ENCODE data around the gene AP5B1. TPM values are rescaled to one million over a fixed set of nuclear protein-coding genes. Genes with fewer than 3 reads are reported as not detected.
"Not testable (repeated sequence)": the region's sequence is repeated elsewhere in the genome, so short reads cannot be mapped to it uniquely, and the experiment has no call there.

AP5B1 gene
- polyA plus RNA-seq, 6 donors from 2014 or later = 3.4 to 17.2 (median 9.6) TPM

- H3K36me3 Mint-ChIP-seq = no peaks in the 10 kb centered on the region
- no peaks in the 10 kb centered on the region for H3K27me3 Mint-ChIP-seq
- H3K4me3 Mint-ChIP-seq = peak overlapping the region in 4 of 8 donors; percentile 35 to 70 (median 46)
- H3K4me1 Mint-ChIP-seq = peaks cover 2 to 15% (median 6%) of the 10 kb centered on the region in 3 donors
- ATAC-seq (ENCODE audit: low read depth in 2 of 2) = no peak
- H3K27ac Mint-ChIP-seq = no peak overlapping the region
- DNase-seq = no peak
- H3K9me3 Mint-ChIP-seq = no peaks in the 10 kb centered on the region
Measured at GRCh38 chr11:65777821-65778361, 2.9 kb downstream of the AP5B1 start.

- no peaks in the 10 kb centered on the region for H3K36me3 Mint-ChIP-seq
- ATAC-seq (ENCODE audit: low read depth in 2 of 2) = no peak
- H3K27ac Mint-ChIP-seq = no peak overlapping the region
- H3K4me3 Mint-ChIP-seq = peak overlapping the region in 5 of 8 donors; percentile 1 to 57 (median 49)
- H3K4me1 Mint-ChIP-seq = peaks cover 2 to 15% (median 8%) of the 10 kb centered on the region in 3 donors
- no peaks in the 10 kb centered on the region for H3K27me3 Mint-ChIP-seq
- DNase-seq = no peak
- no peaks in the 10 kb centered on the region for H3K9me3 Mint-ChIP-seq
Measured at GRCh38 chr11:65777241-65777640, 3.5 kb downstream of the AP5B1 start.

GRCh38 chr11:65776710-65777141 lies 4.0 kb downstream of the AP5B1 start:
- no peak for ATAC-seq (ENCODE audit: low read depth in 2 of 2)
- no peaks in the 10 kb centered on the region for H3K27me3 Mint-ChIP-seq
- no peaks in the 10 kb centered on the region for H3K9me3 Mint-ChIP-seq
- no peak for DNase-seq
- H3K4me3 Mint-ChIP-seq = peak overlapping the region in 3 of 8 donors; percentile 1 to 57 (median 49)
- no peaks in the 10 kb centered on the region for H3K36me3 Mint-ChIP-seq
- H3K27ac Mint-ChIP-seq = peak overlapping the region in 3 of 6 donors; percentile 57 to 80 (median 62)
- H3K4me1 Mint-ChIP-seq = peaks cover 2 to 15% (median 8%) of the 10 kb centered on the region in 3 donors

GRCh38 chr11:65776196-65776595 lies 4.6 kb downstream of the AP5B1 start:
- no peaks in the 10 kb centered on the region for H3K27me3 Mint-ChIP-seq
- H3K9me3 Mint-ChIP-seq = no peaks in the 10 kb centered on the region
- H3K27ac Mint-ChIP-seq = peak overlapping the region in 2 of 6 donors; percentile 36 to 39
- no peaks in the 10 kb centered on the region for H3K36me3 Mint-ChIP-seq
- H3K4me1 Mint-ChIP-seq = peaks cover 2 to 15% (median 8%) of the 10 kb centered on the region in 3 donors
- H3K4me3 Mint-ChIP-seq = peak overlapping the region in 1 of 8 donors; percentile 25
- DNase-seq = no peak
- ATAC-seq (ENCODE audit: low read depth in 2 of 2) = no peak

- H3K36me3 Mint-ChIP-seq = no peaks in the 10 kb centered on the region
- no peak for DNase-seq
- no peaks in the 10 kb centered on the region for H3K9me3 Mint-ChIP-seq
- H3K4me1 Mint-ChIP-seq = peaks cover 5 to 12% (median 7%) of the 10 kb centered on the region in 3 donors
- no peaks in the 10 kb centered on the region for H3K27me3 Mint-ChIP-seq
- H3K27ac Mint-ChIP-seq = no peak overlapping the region
- ATAC-seq (ENCODE audit: low read depth in 2 of 2) = no peak
- H3K4me3 Mint-ChIP-seq = peak overlapping the region in 1 of 8 donors; percentile 50
Measured at GRCh38 chr11:65774525-65775306, 6.1 kb downstream of the AP5B1 start.

- Mint-ChIP-seq H3K4me1 (peaks cover 10 to 14% (median 11%) of the 10 kb centered on the region in 3 donors), H3K9me3 (no peaks in the 10 kb centered on the region), H3K27ac (no peak overlapping the region), H3K4me3 (no peak overlapping the region), H3K36me3 (no peaks in the 10 kb centered on the region), H3K27me3 (no peaks in the 10 kb centered on the region)
- ATAC-seq (ENCODE audit: low read depth in 2 of 2) (no peak), DNase-seq (no peak)
Measured at GRCh38 chr11:65773784-65774411, 6.9 kb downstream of the AP5B1 start.

GRCh38 chr11:65771589-65772112 lies 9.1 kb downstream of the AP5B1 start:
- Mint-ChIP-seq H3K4me3 (no peak overlapping the region), H3K27me3 (no peaks in the 10 kb centered on the region), H3K4me1 (peaks cover 10 to 14% (median 11%) of the 10 kb centered on the region in 3 donors), H3K36me3 (no peaks in the 10 kb centered on the region), H3K9me3 (no peaks in the 10 kb centered on the region), H3K27ac (peak overlapping the region in 1 of 6 donors; percentile 1)
- DNase-seq (no peak), ATAC-seq (ENCODE audit: low read depth in 2 of 2) (no peak)

GRCh38 chr11:65770951-65771567 lies 9.7 kb downstream of the AP5B1 start:
- Mint-ChIP-seq H3K36me3 (no peaks in the 10 kb centered on the region), H3K4me1 (peaks cover 8 to 11% (median 11%) of the 10 kb centered on the region in 3 donors), H3K27ac (peak overlapping the region in 2 of 6 donors; percentile 1 to 11), H3K9me3 (no peaks in the 10 kb centered on the region), H3K27me3 (no peaks in the 10 kb centered on the region), H3K4me3 (no peak overlapping the region)
- ATAC-seq (ENCODE audit: low read depth in 2 of 2) (no peak), DNase-seq (no peak)

- H3K9me3 Mint-ChIP-seq; H3K4me3 Mint-ChIP-seq; H3K36me3 Mint-ChIP-seq; H3K4me1 Mint-ChIP-seq; H3K27ac Mint-ChIP-seq; ATAC-seq (ENCODE audit: low read depth in 2 of 2); DNase-seq; H3K27me3 Mint-ChIP-seq: not testable (repeated sequence)
Measured at GRCh38 chr11:65767806-65768205, 13.0 kb downstream of the AP5B1 start.

GRCh38 chr11:65767406-65767805 lies 13.4 kb downstream of the AP5B1 start:
- Mint-ChIP-seq H3K4me1 (peaks cover 7 to 8% (median 7%) of the 10 kb centered on the region in 3 donors), H3K27ac (no peak overlapping the region), H3K27me3 (no peaks in the 10 kb centered on the region), H3K36me3 (no peaks in the 10 kb centered on the region), H3K9me3 (no peaks in the 10 kb centered on the region), H3K4me3 (no peak overlapping the region)
- no peak for ATAC-seq (ENCODE audit: low read depth in 2 of 2)
- no peak for DNase-seq

GRCh38 chr11:65766535-65766934 lies 14.2 kb downstream of the AP5B1 start:
- Mint-ChIP-seq H3K9me3 (no peaks in the 10 kb centered on the region), H3K36me3 (no peaks in the 10 kb centered on the region), H3K27me3 (no peaks in the 10 kb centered on the region), H3K27ac (no peak overlapping the region), H3K4me3 (no peak overlapping the region), H3K4me1 (peaks cover 7 to 8% (median 7%) of the 10 kb centered on the region in 3 donors)
- DNase-seq (no peak), ATAC-seq (ENCODE audit: low read depth in 2 of 2) (no peak)

- no peak for DNase-seq
- no peak overlapping the region for H3K27ac Mint-ChIP-seq
- H3K4me3 Mint-ChIP-seq = no peak overlapping the region
- H3K9me3 Mint-ChIP-seq = no peaks in the 10 kb centered on the region
- no peak for ATAC-seq (ENCODE audit: low read depth in 2 of 2)
- H3K4me1 Mint-ChIP-seq = peaks cover under 1 to 2% (median 2%) of the 10 kb centered on the region in 3 donors
- peaks cover 0 to 2% (median 1%) of the 10 kb centered on the region in 3 donors for H3K27me3 Mint-ChIP-seq
- no peaks in the 10 kb centered on the region for H3K36me3 Mint-ChIP-seq
Measured at GRCh38 chr11:65764434-65764833, 16.3 kb downstream of the AP5B1 start.

- DNase-seq; H3K27ac Mint-ChIP-seq; H3K9me3 Mint-ChIP-seq; H3K4me3 Mint-ChIP-seq; ATAC-seq (ENCODE audit: low read depth in 2 of 2); H3K27me3 Mint-ChIP-seq; H3K36me3 Mint-ChIP-seq; H3K4me1 Mint-ChIP-seq: not testable (repeated sequence)
Measured at GRCh38 chr11:65762816-65763215, 18.0 kb downstream of the AP5B1 start.
